GM21723 (cell line): ENCODE measurements around the gene CASZ1.

Source experiments
- ATAC-seq: cut with Tn5 transposase; IDR thresholded peaks from one replicate; pipeline ENCODE4 v1.9.1; 2021; ENCODE audit warnings: mild to moderate bottlenecking, moderate library complexity; ENCODE audit not compliant: unreplicated experiment

CASZ1 gene

GRCh38 chr1:10795276-10796021, 997 bp downstream of the CASZ1 start:
- no peak for ATAC-seq

DNA sequence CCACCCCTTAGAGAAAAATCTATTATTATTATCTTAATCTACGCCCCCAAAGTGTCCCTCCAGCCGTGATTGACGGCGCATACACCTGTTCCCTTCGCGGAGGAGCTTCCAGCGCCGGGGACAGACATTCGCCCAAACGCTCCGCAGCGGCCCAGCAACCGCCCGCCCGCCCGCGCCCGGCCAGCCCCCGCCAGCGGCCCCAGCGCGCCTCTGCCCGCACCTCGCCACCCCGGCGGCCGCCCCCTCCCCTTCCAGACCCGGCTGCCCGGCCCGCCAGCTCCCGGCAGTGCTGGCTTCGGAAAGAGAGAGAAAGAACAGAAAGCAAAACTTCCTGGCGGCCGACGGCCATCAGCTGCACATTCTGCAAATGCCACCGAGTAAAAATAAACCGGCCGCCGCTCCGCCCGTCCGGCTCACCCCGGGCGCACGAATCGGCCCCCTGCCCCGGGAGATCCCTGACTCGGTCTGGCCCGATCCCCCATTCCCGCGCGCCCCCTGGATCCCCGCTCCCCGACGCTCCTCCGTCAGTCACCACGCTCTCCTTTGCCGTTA, 1.6 kb downstream of the CASZ1 start:
- ATAC-seq, result no peak

DNA sequence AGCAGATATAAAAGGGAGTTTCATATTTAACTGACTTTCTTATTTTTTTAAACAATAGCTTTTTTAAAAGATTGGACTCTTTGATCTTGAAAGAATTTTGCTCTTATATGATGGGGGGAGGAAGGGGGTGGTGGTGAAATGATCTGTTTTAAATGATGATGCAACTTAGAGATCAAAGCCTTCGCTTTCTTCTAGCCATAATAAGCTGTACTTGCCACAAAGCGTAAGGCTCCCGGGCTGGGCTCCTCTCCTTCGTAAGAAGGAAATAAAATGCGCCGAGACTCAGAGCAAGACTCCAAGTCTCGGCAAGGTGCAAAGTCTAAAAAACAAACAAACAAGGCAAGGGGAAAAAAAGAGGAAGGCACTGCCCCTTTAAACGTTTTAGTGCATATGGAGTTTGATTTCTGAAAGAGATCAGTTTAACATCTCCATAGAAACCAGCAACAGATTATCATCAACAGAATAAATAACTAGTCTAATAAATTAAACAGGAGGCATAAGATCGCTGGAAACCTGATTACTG, 3.3 kb downstream of the CASZ1 start:
- no peak for ATAC-seq

GRCh38 chr1:10791105-10791951, 5.1 kb downstream of the CASZ1 start:
- ATAC-seq, result no peak

- no peak for ATAC-seq
Measured at GRCh38 chr1:10789803-10790702, 6.4 kb downstream of the CASZ1 start.

DNA sequence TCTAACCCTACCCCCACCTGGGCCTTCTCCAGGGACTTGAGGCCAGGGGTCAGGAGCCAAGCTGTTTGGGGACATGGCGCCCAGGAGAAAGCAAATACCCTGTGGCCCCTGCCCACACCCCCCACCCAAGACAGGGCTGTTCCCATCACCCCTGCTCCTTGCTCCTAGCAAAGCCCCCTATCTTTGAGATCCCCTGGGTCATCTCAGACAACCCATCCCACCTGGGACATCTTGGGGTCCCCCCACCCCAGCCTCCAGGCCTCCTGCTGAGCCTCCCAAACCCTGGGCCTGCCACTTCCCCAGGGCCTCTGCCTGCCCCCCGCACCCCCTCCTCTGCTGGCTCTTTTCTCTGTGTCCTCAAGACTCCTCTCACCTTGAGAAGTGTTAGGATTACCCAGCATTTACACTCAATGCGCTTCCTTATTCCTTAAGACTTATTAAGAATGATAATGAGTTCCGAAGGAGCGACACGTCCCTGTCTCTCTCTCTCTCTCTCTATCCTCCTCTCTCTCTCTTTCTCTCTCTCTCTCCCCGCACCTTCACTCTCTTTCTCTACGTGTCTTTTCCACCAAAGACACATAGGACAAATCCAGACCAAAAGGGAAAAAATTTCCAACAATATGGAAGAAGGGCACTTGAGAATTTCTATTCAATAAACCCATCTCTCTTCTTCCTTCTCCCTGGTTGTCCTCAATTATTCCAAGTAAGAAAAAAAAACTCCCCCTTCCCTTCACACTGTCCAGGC, 7.2 kb downstream of the CASZ1 start:
- no peak for ATAC-seq

DNA sequence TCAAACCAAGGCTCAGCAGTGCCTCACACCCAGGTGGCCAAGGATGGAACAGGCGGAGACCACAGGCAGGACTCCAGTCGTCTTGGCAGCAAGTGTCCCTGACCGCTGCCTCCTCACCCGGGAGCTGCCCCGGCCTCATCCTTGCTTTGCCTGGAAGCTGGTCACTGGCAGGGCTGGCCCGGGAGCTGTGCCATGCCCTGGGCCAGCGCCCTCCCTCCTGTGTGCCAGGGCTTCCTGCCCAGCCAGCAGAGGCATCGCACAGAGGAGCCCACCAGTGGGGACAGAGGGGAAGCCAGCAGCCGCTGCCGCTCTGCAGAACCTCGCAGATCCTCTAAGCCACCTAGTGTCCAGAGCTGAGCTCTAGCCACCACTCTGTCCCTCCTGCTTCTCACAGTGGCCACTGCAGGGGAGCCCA, 7.8 kb downstream of the CASZ1 start:
- ATAC-seq, result no peak

GRCh38 chr1:10787286-10787685, 9.2 kb downstream of the CASZ1 start:
- ATAC-seq, result no peak

DNA sequence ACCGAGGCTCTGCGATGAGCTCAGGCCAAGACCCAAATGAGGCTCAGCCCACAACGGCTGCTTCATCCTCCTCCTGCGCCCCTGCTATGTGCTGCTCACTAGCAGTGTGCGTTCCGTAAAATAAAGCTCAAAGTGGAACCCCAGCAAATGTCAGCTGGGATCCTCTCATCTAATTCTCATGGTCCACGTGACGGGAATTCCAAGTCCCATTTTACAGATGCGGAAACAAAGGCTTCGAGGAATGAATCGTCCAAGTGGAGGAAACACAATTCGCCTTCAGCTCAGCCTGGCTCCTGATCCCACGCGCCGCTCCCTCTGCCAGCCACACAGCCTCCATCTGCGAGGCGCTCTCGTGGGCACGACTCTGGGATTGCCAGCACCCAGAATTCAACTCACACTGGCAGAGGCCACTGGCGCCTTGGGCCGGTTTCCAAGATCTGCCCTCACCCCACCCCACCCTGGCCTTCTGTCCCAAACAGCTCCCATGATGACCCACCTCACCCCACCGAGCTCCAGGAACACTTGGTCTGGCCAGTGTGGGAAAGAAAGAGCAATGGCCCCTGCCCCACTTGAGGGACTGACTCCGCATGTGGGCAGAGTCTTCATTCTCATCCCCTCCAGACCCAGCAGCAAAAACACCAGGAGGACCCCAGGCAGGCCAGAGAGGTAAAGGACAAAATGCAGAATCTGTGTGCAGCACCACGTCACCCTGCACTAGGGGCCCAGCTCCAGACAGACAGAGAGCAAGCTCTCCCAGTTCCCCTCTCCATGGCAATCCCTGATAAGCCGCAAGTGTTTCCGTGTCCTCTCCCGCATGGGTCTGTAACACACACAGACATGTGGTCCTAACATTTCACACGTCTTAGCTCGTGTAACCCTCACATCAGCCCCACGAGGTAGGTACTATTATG, 10.5 kb downstream of the CASZ1 start:
- no peak for ATAC-seq

DNA sequence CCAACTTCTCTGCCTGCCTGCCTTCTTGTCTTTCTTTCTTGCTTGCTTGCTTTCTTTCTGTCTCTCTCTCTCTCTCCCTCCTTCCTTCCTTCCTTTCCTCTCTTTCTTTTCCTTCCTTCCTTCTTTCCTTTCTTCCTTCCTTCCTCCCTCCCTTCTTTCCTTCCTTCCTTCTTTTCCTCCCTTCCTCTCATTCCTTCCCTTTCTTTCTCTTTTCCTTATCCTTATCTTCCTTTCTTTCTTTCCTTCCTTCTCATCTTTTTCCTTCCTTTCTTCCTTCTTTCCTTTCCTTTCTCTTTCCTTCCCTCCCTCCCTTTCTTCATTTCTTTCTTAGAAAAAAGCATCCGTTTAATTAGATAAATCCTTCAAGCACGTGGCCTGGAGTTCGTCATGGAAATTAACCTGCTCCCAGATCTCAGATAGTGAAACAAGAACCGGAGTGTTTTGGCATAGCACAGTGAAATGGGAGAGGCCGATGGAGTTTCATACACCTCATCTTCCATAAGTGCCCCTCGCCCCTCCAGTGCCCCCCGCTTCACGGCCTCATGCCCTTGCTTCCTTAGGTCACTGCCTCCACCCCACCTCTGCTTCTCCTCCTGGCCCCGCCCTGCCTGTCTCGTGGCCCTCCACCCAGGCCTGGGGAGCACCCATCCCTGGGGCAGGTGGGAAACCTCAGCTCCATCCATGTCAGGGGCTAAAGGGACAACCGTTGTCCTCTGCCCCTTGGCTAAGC, 11.3 kb downstream of the CASZ1 start:
- ATAC-seq, result no peak

- ATAC-seq, result no peak
Measured at GRCh38 chr1:10782491-10783244, 13.8 kb downstream of the CASZ1 start.

- no peak for ATAC-seq
Measured at GRCh38 chr1:10781137-10781536, 15.3 kb downstream of the CASZ1 start.

- ATAC-seq, result no peak
Measured at GRCh38 chr1:10779841-10780240, 16.6 kb downstream of the CASZ1 start.

- ATAC-seq, result no peak
Measured at GRCh38 chr1:10779201-10779600, 17.2 kb downstream of the CASZ1 start.

GRCh38 chr1:10778640-10779039, 17.8 kb downstream of the CASZ1 start:
- no peak for ATAC-seq

DNA sequence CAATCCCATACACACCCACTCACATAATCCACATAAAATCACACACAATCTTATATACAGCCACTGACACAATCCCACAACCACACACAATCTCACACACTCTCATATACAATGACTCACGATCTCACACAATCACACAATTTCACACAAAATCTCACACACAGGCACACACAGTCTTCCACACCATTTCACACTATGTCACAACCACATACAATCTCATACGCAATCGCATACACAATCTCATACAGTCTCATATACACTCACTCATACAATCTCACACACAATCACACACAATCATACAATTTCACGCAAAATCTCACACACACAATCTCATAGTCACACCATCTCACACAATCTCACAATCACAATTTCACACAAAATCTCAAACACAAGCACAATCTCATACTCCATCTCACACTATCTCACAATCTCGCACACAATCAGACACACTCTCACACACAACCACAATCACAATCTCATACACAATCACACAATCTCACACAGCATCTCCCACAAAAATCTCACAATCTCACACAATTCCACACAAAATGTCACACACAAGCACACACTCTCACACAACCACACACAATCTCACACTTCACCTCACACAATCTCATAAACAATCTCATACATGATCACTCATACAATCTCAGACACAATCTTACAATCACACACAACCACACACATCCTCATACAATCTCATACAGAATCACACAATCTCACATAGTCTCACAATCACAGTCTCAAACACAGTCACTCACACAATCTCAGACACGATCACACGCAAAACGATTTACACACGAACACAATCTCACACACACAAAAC, 18.5 kb downstream of the CASZ1 start:
- ATAC-seq, result no peak
